Islet of Langerhans (tissue), 1 donor: Measurements from ENCODE around the gene MAL.
"Not testable (repeated sequence)": the region's sequence is repeated elsewhere in the genome, so short reads cannot be mapped to it uniquely, and the experiment has no call there.

Experiments
- FAIRE-seq: peaks from one replicate; lab custom pipeline; 2011; peaks lifted over from hg19 to GRCh38; lab: Jason Lieb, UNC

The MAL gene

DNA sequence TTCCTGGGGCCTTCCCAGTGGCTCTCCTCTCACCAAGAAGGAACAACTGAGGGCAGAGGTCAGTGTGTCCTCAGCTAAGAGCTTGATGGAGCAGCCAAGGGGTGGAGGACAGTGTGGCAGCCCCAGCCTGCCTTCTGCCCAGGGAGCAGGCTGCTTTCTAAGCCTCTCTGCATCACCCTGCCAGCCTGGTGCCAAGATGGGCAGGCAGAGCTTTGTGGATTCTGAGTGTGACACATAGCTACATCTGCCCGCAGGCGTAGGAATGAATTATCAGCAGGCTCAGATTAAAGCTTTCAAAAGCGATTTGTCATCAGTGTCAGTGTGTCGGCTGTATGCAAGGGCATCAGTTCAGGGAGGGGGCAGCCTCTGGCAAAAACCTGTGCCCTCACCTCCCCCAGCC, 8.7 kb downstream of the MAL start:
- no peak for FAIRE-seq

DNA sequence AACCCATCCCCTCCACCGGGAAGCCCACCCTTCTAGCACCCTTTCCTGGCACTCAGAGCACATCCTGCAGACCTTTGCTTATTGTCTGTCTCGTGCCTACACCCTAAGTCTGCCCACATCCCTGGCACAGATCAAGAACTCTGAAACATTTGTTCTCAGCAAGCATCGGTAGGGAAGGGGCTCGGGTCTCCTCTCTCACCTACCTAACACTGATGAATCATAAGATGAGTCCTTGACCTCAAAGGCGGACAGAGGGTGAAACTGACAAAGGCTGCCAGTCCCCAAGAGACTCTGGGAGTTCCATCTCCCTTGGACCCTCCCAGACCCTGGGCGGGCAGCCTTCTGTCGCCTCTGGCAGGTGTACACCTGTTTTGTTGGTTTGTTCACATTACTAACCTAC, 9.3 kb downstream of the MAL start:
- FAIRE-seq, result no peak

DNA sequence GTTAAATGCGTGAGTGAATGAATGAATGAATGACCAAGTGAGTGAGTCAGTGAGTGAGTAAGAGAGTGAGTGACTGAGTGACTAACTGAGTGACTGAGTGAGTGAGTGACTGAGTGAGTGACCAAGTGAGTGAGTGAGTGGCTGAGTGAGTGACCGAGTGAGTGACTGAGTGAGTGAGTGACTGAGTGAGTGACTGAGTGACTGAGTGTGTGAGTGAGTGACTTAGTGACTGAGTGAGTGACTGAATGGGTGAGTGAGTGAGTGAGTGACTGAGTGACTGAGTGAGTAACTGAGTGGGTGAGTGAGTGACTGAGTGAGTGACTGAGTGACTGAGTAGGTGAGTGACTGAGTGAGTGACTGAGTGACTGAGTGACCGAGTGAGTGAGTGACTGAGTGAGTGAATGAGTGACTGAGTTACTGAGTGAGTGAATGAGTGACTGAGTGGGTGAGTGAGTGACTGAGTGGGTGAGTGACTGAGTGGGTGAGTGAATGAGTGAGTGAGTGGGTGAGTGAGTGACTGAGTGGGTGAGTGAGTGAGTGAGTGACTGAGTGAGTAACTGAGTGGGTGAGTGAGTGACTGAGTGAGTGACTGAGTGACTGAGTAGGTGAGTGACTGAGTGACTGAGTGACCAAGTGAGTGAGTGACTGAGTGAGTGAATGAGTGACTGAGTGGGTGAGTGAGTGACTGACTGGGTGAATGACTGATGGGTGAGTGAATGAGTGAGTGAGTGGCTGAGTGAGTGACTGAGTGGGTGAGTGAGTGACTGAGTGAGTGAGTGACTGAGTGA, 11.3 kb downstream of the MAL start:
- FAIRE-seq, result no peak

DNA sequence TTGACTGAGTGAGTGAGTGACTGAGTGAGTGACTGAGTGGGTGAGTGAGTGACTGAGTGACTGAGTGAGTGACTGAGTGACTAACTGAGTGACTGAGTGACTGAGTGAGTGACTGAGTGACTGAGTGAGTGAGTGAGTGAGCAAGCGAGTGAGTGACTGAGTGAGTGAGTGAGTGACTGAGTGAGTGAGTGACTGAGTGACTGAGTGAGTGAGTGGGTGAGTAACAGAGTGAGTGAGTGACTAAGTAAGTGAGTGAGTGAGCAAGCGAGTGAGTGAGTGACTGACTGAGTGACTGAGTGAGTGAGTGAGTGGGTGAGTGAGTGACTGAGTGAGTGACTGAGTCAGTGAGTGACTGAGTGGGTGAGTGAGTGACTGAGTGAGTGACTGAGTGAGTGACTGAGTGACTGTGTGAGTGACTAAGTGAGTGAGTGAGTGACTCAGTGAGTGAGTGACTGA, 11.9 kb downstream of the MAL start:
- no peak for FAIRE-seq

DNA sequence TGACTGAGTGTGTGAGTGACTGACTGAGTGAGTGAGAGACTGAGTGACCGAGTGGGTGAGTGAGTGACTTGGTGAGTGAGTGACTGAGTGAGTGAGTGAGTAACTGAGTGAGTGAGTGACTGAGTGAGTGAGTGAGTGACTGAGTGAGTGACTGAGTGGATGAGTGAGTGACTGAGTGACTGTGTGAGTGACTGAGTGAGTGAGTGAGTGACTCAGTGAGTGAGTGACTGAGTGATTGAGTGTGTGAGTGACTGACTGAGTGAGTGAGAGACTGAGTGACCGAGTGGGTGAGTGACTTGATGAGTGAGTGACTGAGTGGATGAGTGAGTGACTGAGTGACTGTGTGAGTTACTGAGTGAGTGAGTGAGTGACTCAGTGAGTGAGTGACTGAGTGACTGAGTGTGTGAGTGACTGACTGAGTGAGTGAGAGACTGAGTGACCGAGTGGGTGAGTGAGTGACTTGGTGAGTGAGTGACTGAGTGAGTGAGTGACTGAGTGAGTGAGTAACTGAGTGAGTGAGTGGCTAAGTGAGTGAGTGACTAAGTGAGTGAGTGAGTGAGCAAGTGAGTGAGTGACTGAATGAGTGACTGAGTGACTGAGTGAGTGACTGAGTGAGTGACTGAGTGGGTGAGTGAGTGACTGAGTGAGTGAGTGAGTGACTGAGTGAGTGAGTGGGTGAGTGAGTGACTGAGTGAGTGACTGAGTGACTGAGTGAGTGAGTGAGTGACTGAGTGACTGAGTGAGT, 12.5 kb downstream of the MAL start:
- FAIRE-seq, result not testable (repeated sequence)

DNA sequence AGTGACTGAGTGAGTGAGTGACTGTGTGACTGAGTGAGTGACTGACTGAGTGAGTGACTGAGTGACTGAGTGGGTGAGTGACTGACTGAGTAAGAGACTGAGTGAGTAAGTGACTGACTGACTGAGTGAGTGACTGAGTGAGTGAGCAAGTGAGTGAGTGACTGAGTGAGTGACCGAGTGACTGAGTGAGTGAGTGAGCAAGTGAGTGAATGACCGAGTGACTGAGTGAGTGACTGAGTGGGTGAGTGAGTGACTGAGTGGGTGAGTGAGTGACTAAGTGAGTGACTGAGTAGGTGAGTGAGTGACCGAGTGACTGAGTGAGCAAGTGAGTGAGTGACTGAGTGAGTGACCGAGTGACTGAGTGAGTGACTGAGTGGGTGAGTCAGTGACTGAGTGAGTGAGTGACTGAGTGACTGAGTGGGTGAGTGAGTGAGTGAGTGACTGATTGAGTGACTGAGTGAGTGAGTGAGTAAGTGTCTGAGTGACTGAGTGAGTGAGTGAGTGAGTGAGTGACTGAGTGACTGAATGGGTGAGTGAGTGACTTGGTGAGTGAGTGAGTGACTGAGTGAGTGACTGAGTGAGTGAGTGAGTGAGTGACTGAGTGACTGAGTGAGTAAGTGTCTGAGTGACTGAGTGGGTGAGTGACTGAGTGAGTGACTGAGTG, 13.3 kb downstream of the MAL start:
- no peak for FAIRE-seq

DNA sequence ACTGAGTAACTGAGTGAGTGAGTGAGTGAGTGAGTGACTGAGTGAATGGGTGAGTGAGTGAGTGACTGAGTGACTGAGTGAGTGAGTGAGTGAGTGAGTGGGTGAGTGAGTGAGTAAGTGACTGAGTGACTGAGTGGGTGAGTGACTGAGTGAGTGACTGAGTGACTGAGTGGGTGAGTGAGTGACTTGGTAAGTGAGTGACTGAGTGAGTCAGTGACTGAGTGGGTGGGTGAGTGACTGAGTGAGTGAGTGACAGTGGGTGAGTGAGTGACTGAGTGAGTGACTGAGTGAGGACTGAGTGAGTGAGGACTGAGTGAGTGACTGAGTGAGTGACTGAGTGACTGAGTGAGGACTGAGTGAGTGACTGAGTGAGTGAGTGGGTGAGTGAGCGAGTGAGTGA, 13.9 kb downstream of the MAL start:
- no peak for FAIRE-seq

DNA sequence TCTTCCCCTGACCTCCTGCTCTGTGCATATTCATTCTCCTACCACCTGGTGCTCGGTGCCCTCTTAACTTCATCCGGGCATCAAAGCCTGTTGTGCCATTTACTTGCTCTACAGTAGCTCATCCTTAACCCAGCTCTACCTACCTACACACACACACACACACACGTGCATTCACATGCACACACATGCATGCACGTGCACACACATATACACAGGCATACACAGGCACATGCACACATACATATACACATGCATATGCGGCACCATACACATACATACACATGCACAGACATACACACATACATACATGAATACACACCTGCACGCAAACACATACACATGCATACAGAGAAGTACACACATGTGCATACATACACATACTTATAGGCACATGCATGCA, 14.5 kb downstream of the MAL start:
- FAIRE-seq, result no peak

DNA sequence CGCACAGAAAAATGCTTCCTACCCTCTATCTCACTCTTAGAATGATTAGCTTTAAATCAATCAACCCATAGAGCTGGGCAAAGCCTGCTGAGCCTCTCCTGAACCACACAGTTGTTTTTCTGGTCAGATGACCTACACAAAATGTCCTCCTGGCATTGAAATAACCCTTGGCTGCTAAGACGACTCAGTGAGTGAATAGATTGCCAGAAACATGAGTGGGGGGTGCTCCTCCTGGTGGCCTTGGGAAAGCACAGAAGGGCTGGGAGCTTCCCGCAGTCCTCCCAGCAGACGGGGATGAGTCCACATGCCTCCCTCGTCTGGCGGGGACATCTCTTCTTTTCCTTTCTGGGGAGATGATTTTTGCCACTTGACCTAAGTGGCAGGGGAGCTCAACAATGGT, 14.9 kb downstream of the MAL start:
- FAIRE-seq, result no peak

DNA sequence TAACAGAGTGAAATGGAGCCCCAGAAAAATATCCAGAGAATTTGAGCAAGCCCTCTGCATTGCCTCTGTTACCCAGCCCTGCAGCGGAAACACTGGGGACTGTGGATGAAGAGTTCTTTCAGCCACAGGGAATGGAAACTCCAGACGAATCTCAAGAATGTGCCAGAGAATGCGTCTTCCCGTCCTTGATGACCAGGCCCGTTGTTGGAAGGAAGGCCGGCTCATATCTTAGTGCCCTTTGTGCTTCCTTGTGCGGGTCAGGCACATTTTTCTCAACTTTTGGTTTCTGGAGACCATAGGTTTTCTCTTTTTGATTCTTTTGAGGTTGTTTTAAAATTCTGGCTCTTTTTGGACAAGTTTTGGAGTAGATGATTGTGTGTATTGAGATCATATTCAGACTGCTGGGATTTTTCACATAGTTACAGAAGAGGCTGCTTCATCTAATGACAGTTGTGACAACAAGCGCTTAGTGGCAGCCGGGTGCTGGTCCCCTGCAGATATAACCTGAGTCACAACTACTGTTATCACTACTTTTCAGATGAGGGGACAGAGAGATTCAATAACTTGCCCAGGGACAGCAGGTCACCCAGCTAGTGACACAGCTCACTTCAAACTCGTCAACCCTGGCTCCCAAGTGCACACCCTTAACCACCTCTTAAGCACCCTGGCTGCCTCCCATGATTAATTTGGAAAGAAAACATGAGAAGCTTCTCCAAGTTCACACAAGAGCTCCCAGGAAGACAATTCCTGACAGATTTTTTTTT, 15.7 kb downstream of the MAL start:
- no peak for FAIRE-seq

DNA sequence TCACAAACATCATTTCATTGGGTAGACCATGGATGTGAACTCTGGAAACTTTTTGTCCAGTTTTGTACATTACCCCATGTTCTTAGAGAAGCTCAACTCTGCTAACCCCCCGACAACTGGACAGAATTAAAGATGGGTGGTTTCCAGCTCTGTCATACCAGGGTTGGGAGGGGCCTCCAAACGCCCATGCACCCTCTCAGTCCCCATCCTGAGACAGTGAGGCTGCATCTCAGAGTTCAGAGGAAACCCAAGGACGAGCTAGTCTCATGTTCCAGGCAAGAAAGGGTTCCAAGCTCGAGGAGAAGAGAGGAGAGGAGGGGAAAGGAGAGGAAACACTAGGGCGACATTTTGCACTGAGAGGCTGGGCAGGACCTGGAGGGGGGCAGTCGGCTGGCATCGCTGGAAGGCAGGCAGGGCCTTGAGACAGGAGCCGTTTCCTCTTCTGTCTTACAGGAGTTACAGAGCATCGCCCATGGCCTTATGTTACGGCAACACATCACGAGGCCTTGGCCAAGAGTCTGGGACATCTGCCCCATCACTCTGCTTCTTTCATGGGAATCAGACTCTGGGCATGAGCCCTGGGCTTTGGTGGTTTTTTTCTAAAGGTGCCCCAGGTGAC, 16.4 kb downstream of the MAL start:
- no peak for FAIRE-seq

DNA sequence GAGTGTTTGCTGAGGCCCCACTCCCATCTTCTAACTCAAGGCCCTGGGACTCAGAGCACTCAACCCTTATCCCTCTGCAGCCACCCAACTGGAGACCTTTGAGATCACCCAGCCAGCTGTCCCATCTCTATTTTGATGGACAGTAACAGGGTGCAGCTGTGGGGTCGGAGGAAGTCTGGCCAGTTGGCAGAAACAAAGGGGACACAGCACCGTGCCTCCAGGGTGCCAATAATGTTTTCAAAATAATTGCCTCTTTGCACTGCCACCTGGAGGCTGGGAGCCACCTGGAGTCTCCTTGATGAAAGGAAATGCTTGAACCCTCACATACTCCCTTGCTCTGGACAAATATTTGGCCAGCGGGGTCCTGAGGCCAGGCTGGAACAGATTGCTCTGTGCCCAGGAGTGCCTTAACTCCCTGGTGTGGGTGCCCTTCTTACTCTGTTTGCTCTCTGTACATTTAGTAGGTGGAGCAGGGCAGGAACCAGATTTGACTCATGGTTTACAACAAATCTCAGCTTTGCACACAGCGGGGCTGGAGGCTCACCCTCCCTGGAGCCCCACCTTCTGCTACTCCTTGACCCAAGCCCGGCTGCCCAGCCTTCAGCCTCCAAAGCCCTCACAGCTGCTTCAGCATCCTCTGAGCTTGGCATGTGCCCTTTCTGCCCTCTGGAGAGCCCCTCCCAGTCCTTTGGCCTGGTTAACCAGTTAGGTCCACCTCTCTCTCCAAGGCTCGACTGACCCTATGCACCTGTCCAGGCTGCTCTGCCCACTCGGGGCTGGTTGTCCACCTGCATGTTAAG, 17.2 kb downstream of the MAL start:
- no peak for FAIRE-seq

DNA sequence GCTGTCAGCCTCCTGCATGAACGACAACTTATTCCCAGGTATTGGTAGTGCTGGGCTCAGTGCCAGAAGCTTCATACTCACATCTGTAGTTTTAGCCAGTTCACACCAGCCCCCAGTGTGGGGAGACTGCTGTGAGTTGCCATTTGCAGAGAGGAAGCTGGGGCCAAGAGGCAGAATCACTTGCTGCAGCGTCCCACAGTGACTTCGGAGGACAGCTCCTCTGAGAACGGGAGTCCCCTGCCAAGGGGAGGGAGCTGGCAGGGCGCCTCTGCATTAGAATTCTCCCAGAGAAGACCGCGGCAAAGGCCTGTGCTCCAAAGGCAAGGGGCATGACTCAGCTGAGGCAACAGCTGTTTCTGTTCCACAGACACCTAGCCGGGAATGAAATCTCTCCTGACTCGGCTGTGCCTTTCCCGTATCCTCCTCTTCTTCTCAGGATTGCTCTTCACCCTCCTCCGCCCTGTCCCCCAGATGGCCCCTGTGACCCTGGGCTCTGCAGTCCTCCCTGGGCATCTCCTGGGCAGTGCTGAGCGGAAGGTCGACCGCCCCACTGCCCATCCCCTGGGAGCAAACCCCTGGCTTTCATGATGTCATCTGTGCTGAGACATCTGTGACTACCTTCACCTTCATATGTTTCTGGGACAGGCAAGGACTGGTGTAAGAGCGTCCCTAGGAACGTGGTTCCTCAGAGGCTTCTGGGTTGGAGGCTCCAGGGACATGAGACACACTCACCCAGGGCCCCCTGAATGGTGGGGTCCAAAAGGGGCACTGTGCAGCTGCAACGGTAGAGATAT, 18.0 kb downstream of the MAL start:
- FAIRE-seq, result no peak

DNA sequence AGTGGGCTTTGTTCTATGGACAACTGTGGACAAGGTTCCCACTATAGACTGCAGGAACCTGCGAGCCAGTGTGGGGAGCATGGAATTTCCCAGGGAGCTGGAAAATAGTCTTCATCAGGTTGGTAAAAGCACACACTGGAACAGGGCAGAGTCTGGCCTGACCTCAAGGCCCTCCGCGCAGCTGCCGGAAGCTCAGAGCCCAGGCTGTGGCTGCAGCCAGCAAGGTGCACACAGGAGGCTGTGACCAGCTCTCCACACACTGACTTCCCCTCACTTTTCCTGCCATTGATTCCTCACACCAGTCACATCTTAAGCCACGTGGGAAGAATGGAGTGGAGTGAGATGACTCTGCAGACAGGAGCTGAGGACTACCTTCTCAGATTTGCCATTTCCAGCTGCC, 19.1 kb downstream of the MAL start:
- no peak for FAIRE-seq

DNA sequence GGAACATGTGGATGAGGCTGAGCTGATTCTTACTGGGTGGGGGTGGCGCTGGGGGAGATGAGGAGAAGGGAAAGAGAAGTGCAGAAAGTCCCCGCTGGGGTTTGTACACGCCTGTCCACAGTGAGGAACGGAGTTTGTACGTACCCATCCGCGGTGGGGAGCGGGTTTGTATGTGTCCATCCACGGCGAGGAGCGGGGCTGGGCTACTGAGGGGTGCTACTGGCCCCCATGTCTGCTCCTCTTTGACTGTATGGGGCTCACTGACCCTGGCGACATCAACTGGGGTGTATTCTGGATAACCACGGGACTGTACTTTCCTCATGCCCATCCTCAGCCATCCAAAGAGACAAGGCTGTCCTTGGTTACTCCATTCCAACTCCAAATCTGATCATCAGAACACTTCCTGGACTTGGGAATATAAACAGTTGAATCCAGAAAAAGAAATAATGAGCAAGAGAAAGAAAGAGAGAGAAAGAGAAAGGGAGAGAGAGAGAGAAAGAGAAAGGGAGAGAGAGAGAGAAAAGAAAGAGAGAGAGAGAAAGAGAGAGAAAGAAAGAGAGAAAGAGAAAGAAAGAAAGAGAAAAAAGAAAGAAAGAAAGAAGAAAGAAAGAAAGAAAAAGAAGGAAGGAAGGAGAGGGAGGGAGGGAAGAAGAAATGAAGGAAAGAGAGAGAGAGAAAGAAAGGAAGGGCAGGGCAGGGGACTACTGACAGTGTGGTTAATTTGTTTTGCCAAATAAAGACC, 21.0 kb downstream of the MAL start:
- no peak for FAIRE-seq

DNA sequence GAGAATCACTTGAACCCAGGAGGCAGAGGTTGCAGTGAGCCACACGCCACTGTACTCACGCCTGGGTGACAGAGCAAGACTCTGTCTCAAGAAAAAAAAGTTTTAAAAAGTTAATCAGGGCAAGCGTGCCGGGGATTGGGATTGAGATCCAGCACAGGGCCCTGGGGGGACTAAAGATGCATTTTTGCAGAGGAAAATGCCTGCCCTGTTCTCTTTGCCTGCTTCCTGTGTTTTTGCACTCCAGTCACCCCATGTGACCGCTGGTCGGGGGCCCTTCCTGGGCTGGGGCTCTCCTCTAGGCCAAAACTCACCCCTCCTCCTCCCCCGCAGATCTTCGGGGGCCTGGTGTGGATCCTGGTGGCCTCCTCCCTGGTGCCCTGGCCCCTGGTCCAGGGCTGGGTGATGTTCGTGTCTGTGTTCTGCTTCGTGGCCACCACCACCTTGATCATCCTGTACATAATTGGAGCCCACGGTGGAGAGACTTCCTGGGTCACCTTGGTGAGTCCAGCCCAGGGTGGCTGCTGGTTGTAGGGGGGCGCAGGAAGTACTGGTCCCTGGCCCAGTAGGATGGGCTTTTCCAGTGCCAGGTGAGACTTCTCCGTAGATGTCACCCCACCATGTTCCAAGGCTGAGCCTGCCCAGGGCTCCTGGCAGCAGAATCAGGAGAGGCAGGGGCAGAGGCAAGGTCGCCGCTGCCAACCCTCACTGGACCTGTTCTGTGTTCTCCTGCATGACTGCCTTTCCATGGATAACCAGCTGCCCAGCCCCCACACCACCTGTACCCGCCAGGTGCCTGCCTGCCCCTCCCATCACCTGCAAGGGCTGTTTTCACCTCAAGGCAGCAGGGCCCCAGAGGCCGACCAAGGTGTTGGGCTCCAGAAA, 22.4 kb downstream of the MAL start:
- FAIRE-seq, result no peak

DNA sequence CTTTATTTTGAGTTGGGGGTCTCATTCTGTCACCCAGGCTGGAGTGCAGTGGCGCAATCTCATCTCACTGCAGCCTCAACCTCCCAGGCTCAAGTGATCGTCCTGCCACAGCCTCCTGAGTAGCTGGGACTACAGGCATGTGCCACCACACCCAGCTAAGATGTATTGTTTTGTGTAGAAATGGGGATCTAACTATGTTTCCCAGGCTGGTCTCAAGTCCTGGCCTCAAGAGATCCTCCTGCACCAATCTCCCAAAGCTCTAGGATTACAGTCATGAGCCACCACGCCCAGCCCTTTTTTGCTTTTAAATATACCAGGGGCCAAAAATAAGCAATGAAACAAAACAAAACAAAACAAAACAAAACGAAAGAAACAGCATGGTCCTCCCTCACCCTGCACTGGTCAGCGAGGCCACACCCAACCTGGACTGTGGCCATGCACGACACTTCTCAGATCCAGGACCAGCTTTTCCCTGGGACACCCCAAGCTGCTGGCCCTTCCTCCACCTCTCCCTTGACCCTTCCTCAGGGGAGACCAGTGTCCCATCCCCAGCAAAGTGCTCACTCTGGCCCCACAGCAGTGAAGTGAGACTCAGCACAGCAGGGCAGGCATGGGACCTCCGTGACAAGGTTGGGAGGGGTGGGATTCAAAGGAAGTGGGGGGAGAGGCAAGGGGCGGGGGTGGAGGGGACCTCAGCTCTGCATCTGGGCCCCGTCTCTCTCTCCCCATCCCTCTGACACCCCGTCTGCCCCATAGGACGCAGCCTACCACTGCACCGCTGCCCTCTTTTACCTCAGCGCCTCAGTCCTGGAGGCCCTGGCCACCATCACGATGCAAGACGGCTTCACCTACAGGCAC, 23.5 kb downstream of the MAL start:
- no peak for FAIRE-seq

DNA sequence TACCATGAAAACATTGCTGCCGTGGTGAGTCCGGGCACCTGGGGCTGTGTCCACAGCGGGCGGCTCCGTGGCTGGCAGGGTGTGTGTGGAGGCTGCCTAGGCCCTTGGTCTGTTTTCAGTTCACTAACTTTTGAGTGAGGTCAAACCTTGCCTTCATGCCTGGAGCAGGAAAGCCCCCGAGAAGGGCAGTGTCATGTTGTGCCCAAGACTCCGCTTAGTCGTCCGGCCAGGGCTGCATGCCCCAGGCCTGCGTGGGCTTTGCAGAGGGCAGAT, 24.1 kb downstream of the MAL start:
- no peak for FAIRE-seq
